ENCODE results near the gene EML6. TPM values are rescaled to one million over a fixed set of nuclear protein-coding genes. Genes with fewer than 3 reads are reported as not detected.

The EML6 gene
- total RNA-seq, 4 donors from 2014 or later: 1.2 to 4.4 (median 3.1) TPM

DNA sequence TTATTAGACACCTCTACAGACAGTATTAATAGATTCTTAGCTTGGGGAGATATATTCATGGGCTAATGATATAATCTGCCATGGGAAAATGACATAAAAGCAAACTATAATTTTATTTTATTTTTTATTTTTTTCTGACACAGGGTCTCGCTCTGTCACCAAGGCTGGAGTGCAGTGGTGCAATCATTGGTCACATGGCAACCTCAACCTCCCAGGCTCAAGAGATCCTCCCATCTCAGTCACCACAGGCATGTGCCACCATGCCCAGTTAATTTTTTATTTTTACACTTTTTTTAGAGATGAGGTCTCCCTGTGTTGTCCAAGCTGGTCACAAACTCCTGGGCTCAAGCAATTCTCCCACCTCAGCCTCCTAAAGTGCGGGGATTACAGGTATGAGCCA is 287.5 kb downstream of the EML6 start:
- no peak overlapping the region for H3K4me3 ChIP-seq
- H3K27me3 ChIP-seq: no peaks in the 10 kb centered on the region
- intact Hi-C loops (cut with DNase I): loop anchor here (10.0 kb wide), 1 partner anchor 164 kb away; no protein-coding TSS in a partner anchor
- peak overlapping the region; percentile 26 to 84 (median 74) for H3K27ac ChIP-seq
- DNase-seq: no peak
- 78 to 83% methylated on average over 2 of the region's 2 CpGs for WGBS, 2 donors
- H3K9me3 ChIP-seq: no peaks in the 10 kb centered on the region
- H3K36me3 ChIP-seq: no peaks in the 10 kb centered on the region
- TF ChIP-seq, protein P1, sequence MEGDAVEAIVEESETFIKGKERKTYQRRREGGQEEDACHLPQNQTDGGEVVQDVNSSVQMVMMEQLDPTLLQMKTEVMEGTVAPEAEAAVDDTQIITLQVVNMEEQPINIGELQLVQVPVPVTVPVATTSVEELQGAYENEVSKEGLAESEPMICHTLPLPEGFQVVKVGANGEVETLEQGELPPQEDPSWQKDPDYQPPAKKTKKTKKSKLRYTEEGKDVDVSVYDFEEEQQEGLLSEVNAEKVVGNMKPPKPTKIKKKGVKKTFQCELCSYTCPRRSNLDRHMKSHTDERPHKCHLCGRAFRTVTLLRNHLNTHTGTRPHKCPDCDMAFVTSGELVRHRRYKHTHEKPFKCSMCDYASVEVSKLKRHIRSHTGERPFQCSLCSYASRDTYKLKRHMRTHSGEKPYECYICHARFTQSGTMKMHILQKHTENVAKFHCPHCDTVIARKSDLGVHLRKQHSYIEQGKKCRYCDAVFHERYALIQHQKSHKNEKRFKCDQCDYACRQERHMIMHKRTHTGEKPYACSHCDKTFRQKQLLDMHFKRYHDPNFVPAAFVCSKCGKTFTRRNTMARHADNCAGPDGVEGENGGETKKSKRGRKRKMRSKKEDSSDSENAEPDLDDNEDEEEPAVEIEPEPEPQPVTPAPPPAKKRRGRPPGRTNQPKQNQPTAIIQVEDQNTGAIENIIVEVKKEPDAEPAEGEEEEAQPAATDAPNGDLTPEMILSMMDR (IDR thresholded peaks at IDR 0.05): no peak
- no peak for TF ChIP-seq POLR2A (IDR thresholded peaks at IDR 0.05)
- H3K4me1 ChIP-seq: peaks cover 24 to 100% (median 72%) of the 10 kb centered on the region in 3 donors

DNA sequence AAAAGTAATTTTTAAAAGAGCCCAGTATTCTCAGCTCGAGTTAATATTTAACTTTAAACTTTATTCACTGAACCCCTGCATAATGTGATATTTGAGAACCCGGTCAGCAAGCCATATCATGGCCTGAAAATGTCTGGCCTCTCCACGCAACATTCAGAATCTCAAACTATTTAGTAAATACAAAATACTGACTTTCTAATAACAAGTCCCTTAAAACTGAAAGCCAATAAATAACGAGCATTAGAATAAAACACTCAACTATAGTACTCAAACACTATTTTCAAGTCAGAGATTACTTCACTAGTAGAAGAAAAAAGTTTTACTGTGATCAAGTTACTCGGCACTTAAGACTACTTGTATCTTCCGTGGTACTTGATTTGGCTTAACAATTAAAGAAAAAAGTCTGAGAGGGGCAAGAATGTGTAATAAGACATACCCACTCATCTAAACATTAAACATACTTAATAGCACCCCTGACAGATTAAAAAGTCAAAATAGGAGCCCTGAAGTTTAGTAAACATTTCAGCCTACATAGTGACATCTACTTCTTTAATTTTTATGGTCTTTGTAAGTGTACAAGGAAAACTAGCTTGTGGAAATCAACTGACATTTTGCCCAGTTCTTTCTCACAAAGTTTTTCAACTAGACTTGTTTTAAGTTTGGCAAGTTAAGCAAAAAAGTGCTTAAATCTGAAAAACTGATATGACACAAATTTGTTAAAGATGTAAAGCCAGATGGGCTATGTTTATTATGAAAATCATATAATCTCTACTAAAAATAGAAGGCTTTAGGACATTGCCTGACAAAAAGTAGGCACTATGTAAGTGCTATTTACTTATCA is 288.6 kb downstream of the EML6 start:
- Histone ChIP-seq H3K9me3 (no peaks in the 10 kb centered on the region), H3K4me1 (peaks cover 24 to 91% (median 63%) of the 10 kb centered on the region in 3 donors), H3K27ac (peak overlapping the region; percentile 19 to 84 (median 54)), H3K4me3 (no peak overlapping the region), H3K36me3 (no peaks in the 10 kb centered on the region), H3K27me3 (no peaks in the 10 kb centered on the region)
- 31 to 39% methylated on average over 6 of the region's 6 CpGs for WGBS, 2 donors
- TF ChIP-seq POLR2A (IDR thresholded peaks at IDR 0.05): no peak
- TF ChIP-seq, protein P1 (IDR thresholded peaks at IDR 0.05): no peak
- no peak for DNase-seq
- intact Hi-C loops (cut with DNase I): loop anchor here (10.0 kb wide), 1 partner anchor 163 kb away; no protein-coding TSS in a partner anchor

DNA sequence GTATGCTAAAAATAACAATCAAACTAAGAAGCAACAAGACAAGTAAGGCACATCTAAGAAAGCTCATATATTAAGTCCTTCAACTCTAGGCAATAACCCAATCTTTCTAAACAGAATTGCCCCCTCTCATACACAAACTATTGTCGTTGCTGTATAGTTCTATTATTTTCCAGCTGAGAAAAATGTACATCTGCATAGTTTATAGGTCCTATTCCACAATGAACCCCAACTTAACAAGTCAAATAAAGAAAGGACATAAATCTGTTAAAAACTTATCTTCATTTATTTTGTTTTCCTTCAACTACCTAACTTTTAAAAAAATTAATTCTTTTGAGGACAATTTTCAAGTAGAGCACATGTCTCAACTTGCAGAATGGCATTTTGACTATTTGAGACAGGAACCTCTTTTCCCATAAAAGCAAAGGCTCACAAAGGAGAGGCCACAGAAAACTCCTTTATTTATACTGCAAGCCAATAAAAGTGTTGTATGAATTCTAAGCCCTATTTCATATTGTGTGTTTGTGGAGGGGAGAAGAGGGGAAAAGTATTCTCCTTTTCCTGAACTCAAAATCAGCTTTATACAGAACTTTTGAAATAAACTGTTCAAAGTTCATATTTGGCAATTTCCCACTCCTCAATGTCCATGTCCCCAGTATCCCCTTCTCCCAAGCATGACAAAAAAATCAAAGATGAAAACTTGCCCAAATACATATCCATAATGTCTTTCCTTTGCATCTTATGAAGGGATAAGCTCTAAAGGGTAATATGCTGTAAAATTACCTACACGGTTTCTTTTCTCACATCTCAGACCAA is 289.4 kb downstream of the EML6 start:
- peak overlapping the region in 3 of 4 donors; percentile 19 to 84 (median 84) for H3K27ac ChIP-seq
- peaks cover 24 to 89% (median 56%) of the 10 kb centered on the region in 3 donors for H3K4me1 ChIP-seq
- no peaks in the 10 kb centered on the region for H3K36me3 ChIP-seq
- 38 to 41% methylated on average over 2 of the region's 2 CpGs for WGBS, 2 donors
- TF ChIP-seq, protein P1 (IDR thresholded peaks at IDR 0.05): no peak
- TF ChIP-seq POLR2A (IDR thresholded peaks at IDR 0.05): no peak
- no peaks in the 10 kb centered on the region for H3K27me3 ChIP-seq
- intact Hi-C loops (cut with DNase I): loop anchor here (10.0 kb wide), 1 partner anchor 162 kb away; no protein-coding TSS in a partner anchor
- no peaks in the 10 kb centered on the region for H3K9me3 ChIP-seq
- no peak for DNase-seq
- no peak overlapping the region for H3K4me3 ChIP-seq

DNA sequence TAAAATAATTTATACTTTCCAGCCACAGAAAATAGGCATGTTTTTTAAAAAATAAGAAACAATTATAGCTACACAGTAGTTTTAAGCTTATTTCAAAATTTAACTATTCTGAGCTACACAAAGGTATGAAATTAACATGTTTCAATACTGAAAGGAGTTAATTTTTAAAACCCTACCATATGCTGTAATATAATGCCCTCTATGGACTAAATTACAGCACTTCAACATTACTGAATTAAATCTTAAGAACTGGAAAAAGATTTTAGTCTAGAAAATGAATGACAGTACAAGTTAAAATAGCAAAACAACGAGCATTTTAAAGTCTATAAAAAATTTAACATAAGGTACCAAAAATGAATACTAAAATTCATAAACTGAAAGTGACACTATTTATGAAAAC is 290.5 kb downstream of the EML6 start:
- intact Hi-C loops (cut with DNase I): loop anchor here (10.0 kb wide), 1 partner anchor 161 kb away; no protein-coding TSS in a partner anchor
- TF ChIP-seq POLR2A (IDR thresholded peaks at IDR 0.05): no peak
- TF ChIP-seq, protein P1 (IDR thresholded peaks at IDR 0.05): peak in 3 of 6 experiments; percentile 9 to 44 (median 27)
- no peak for DNase-seq
- no peak overlapping the region for H3K4me3 ChIP-seq
- H3K27me3 ChIP-seq: no peaks in the 10 kb centered on the region
- WGBS, 2 donors: 29 to 46% methylated on average over 1 of the region's 1 CpG
- peaks cover 24 to 88% (median 48%) of the 10 kb centered on the region in 3 donors for H3K4me1 ChIP-seq
- peaks cover 0 to 3% (median 0%) of the 10 kb centered on the region in 3 donors for H3K36me3 ChIP-seq
- H3K9me3 ChIP-seq: no peaks in the 10 kb centered on the region
- H3K27ac ChIP-seq: peak overlapping the region in 1 of 4 donors; percentile 84
